GM18508 (cell line): Measurements from ENCODE around the gene PACS2.
"Not testable (repeated sequence)": the region's sequence is repeated elsewhere in the genome, so short reads cannot be mapped to it uniquely, and the experiment has no call there.

Source experiments
- ATAC-seq: cut with Tn5 transposase; IDR thresholded peaks from one replicate; pipeline ENCODE4 v1.9.1; 2021; ENCODE audit warnings: moderate number of reproducible peaks; ENCODE audit not compliant: insufficient read depth, unreplicated experiment

Gene PACS2

GRCh38 chr14:105287249-105288102 lies 27.1 kb upstream of the PACS2 start:
- ATAC-seq = no peak

GRCh38 chr14:105288936-105289335 lies 25.6 kb upstream of the PACS2 start:
- not testable (repeated sequence) for ATAC-seq

- no peak for ATAC-seq
Observed at GRCh38 chr14:105290621-105291346, 23.8 kb upstream of the PACS2 start.

- ATAC-seq = no peak
Observed at GRCh38 chr14:105292826-105293711, 21.5 kb upstream of the PACS2 start.

- no peak for ATAC-seq
Observed at GRCh38 chr14:105294142-105294597, 20.4 kb upstream of the PACS2 start.

- not testable (repeated sequence) for ATAC-seq
Observed at GRCh38 chr14:105297311-105297710, 17.2 kb upstream of the PACS2 start.

- ATAC-seq = no peak
Observed at GRCh38 chr14:105299654-105300541, 14.7 kb upstream of the PACS2 start.

GRCh38 chr14:105300542-105301102 lies 13.9 kb upstream of the PACS2 start, which contains the start of gene BRF1:
Gene BRF1, minus strand, starts transcription at chr14:105301001. Its CDS starts 372 bp downstream, at chr14:105300629.
- ATAC-seq = no peak

GRCh38 chr14:105301103-105301914 lies 13.2 kb upstream of the PACS2 start:
- ATAC-seq = no peak

GRCh38 chr14:105301915-105302249 lies 12.7 kb upstream of the PACS2 start:
- not testable (repeated sequence) for ATAC-seq

GRCh38 chr14:105303949-105304348 lies 10.6 kb upstream of the PACS2 start:
- no peak for ATAC-seq

GRCh38 chr14:105304565-105304964 lies 10.0 kb upstream of the PACS2 start:
- no peak for ATAC-seq

- ATAC-seq = no peak
Observed at GRCh38 chr14:105305345-105305744, 9.2 kb upstream of the PACS2 start.

- ATAC-seq = no peak
Observed at GRCh38 chr14:105305791-105306190, 8.8 kb upstream of the PACS2 start.

GRCh38 chr14:105307052-105307727 lies 7.4 kb upstream of the PACS2 start:
- ATAC-seq = no peak

GRCh38 chr14:105309371-105309770 lies 5.2 kb upstream of the PACS2 start:
- ATAC-seq = no peak

GRCh38 chr14:105311838-105312237 lies 2.7 kb upstream of the PACS2 start:
- no peak for ATAC-seq

- ATAC-seq = no peak
Observed at GRCh38 chr14:105312973-105313372, 1.6 kb upstream of the PACS2 start.
